Stimulated activated CD4-positive, alpha-beta T cell treated with anti-CD3 and anti-CD28 coated beads, Interleukin-2, amount 100 ng/mL, for 48 hours (primary cell): Measurements from ENCODE around the gene C4BPB.
A peak's percentile ranks its signal among the peaks of the same experiment; 100 is the strongest.
"Not testable (repeated sequence)": the region's sequence is repeated elsewhere in the genome, so short reads cannot be mapped to it uniquely, and the experiment has no call there.

ENCODE experiments used
- DNase-seq, 2 donors: peaks; one replicate each; pipeline ENCODE4 v3.0.0-alpha.2; 2020

Gene C4BPB

DNA sequence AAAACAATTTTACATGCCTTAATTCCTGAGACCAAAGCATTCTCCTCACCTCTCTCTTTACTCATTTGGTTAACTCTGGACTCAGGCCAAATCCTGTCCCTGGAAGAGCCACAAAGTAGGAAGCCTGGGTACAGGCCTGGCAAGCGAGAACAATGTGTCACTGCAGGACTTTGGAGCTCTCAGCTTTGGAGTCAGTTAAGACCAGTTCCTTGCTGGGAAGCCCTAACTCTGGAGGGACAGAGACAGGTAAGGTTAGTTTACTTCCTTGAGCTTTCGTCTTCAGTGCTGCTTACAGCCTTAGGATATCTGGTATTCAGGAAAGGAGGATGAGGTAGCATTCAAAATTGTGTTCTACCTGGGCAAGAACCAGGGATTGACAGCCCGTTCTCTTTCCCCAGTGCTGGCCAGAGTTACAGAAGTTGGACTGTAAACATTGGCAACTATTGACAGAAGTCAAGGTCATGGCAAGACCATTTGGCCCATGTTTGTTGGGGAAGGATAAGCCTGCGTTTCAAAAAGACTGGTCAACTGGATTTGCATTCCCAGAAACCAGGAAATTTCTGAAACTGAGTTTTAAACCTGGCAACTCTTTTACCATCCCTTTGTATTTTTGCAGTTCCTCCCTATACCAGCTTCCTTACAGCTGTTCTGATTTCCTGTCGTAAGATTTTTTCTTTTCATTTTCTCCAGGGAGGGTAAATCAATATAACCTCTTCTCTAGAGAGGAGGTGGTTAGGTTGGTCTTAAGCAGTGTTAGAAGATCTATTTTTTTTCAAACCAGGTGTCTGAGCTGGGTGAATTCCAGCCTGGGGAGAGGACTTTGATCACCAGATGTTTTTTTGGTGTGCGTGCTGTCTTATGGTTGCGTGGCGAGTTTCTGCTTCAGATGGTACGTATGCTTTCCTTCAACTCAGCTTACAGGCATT is at the start of gene C4BPB:
Gene C4BPB (plus strand): TSS at position 160 of the 926 bp plus-strand sequence. CDS start 672 bp downstream, at position 832.
- no peak for DNase-seq

DNA sequence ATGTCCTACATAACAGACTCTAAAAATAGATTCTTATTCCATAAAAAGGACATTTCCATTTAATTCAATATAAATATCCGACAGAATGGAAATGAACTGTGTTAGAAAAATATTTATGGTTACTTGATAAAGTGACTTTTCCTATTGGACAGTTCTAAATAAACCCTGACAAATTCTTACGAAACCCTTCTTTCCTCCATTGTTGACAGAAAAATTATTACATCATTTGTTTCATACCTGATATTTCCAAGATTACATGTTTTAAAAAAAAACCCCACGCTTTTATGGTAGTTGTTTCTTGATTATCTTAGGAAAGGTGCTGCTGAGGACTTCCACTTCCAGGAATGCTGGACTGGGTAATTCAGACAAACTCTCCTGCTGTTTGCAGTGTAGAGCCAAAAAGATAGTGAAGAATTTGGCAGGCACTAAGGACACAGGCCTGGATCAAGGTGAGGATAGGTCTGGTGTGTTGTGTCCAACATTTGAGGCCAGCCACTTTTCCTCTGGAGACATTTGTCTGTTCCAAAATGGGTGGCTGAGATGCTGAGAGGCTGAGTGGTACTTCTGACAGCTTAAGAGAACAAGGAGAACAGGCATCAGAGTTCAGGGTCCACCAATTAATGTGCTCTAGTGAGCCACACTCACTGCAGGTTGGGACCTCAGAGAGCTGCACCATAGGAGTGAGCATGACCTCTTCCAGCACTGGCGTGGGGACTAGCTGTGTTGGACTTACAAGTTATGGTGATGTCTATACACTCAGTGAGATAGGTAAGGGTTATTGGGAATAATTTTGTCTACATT is 49.1 kb upstream of the C4BPB start:
- no peak for DNase-seq

DNA sequence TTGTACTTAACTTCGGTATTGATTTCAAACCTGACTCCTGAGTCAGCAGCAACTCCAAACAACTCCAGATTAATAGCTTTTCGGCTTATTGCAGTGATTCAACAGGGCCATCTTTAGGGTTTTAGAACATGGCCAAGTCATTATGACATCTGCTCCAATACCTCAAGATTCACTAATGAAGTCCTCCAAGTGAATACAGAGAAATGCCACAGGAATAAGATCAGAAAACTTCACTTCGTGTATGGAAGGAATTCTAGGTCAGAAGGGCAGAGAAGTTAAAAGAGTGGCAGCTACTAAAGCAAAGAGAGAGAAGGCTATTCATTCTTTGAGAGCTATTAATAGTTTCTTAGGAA is 48.5 kb upstream of the C4BPB start:
- no peak for DNase-seq

GRCh38 chr1:207041397-207041796 is 47.3 kb upstream of the C4BPB start:
- not testable (repeated sequence) for DNase-seq

- no peak for DNase-seq
Observed at GRCh38 chr1:207045453-207045852, 43.2 kb upstream of the C4BPB start.

DNA sequence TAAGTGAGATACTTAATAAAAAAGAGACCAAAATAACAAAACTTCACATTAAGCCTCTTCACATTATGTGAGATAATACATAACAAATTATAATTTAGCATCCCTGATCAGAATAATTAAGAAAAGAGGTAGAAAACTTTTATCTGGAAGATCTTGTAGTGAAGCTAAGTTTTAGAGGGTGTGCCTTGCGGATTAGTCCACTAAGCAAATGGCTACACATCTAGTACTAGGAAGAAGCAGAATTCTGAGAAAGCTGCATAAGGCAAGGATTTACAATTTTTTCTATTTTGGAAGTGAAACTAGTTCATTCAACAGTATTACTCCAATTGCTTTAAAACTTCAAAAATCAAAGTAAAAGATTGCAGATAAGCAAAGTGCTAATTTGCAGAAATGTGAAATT is 41.2 kb upstream of the C4BPB start:
- no peak for DNase-seq

- no peak for DNase-seq
Observed at GRCh38 chr1:207048041-207048440, 40.6 kb upstream of the C4BPB start.

DNA sequence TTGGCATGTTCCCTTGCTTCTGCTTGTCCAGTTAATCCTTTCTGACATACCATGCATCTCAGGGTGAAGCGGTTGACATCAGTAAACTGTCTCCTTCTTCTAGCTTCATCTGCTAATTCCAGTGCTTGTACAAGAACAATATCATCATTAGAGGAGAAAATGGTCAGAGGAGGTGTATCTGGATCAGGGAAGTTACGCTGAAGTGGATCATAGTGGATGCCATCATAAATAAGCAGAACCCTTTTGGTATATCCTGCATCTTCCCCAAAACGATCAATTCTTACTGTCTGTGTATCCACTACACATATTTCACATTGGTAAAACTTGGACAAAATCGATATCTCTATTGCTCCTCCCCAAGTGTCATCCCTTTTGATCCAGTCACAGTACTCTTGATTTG is 39.6 kb upstream of the C4BPB start:
- DNase-seq, result no peak

- DNase-seq, result no peak
Observed at GRCh38 chr1:207049514-207049913, 39.1 kb upstream of the C4BPB start.

DNA sequence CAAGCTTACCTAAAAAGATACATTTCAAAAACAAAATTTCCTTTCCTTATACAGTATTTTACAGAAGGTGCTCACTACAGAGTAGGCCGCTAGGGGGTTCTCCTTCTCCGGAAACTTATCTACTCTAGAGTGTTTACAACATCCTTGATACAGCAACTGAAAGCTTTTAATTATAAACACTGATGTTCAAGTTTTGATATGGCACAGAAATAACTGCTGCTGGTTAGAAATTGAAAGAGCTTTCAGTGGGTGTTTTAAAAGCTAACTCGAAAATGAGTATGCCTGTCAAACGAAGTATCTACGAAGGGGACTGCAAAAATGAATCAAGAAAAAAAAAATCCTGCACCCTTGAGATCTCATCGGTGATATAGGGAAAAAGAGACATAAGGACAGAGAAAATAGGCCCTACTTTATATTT is 38.7 kb upstream of the C4BPB start:
- DNase-seq, result peak; percentile 26 to 44

- DNase-seq, result peak; percentile 86 to 90
Observed at GRCh38 chr1:207050480-207051190, 38.0 kb upstream of the C4BPB start.

DNA sequence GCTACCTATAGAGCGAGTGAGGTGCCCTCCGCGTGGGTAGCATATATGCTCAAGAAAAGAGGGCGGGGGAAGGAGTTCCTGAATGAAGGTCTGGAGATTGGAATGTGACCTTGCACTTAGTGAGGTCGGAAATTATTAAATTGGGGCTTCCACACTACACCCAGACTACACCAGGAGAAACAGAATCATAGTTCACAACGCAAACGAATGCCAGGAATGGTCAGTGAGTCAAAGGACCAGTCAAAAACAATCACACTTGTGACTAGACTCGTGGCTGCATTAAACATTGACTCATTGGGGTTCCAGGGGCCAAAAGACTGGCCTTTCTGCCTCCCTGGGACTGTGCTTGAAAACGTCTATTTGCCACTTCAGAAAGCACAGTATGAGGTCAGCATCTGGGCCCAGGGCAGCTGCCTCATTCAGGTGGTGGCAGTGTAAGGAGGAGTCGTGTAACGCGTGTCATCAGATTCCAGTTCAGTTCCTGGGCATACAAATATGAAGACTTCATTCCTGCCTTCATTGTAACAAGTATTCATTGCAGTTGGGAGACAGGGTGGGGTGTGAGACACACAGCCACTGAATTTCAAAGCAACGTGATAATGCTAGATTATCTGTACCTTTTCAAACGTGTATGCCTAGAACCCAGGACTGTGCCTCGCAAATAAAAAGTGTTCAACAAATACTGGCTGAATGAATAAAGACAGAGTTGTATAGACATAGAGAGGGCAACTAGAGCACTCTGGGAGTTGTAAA is 37.3 kb upstream of the C4BPB start, which contains the start of gene YOD1:
Gene YOD1 (minus strand): TSS at position 18 of the 753 bp plus-strand sequence. CDS start 178 bp downstream, outside the sequence.
- DNase-seq, result no peak

DNA sequence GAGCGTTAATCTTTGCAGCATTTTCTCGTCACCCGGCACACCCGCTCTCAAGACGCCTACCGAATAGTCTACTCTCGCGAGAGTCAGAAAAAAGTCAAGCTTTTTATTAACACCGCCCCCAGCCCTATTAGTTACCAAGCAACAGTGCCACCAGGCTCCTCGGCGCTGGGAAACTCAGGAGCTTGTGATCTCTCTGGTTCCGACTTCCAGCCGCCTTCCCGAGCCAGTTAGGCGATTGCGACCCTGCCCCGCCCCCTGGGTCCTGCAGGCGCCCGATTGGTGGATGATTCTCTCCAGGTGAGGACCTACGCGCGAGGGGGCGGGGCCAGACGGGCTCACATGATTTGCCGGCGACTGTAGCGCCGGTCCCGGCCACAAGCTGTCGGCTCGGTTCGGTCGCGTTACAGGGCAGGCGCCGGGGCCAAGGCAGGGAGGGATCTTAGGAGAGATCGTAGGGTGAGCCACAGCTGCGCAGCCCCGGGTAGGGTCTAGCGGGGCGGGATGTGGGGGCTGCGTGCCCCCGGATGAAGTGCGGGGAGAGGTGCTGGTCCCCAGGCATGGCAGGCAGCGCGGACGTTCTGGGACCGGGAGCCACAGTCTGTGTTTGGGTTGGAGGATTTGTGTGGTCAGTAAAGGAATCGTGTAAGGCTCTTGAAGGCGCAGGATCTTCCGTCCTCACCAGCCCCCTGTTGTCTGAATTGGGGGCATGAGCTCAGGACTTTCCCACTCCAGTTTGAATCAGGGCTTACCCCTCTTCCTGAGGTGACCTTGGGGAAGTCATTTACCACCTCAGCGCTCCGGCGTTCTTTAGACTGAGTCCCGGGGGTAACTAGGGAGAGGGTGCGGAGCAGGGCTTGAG is 35.5 kb upstream of the C4BPB start, which contains the start of gene PFKFB2:
Gene PFKFB2 (plus strand): TSS at position 365 of the 859 bp plus-strand sequence. CDS start 1,443 bp downstream, outside the sequence.
- peak; percentile 90 to 91 for DNase-seq

DNA sequence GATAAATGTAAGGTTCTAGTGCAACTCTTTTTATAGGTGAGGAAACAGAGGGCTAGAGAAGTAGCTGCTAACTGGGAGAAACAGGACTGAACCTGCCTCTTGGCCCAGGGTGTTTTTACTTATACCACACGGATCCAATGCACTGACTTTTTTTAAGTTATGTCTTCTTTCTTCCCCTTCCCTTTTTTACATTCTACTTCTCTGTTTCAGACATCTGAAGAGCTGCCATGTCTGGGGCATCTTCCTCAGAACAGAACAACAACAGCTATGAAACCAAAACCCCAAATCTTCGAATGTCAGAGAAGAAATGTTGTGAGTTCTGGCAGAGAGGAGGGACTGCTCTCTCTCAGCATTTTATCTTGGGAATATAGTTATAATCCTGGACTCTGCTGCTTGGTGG is 34.2 kb upstream of the C4BPB start:
- DNase-seq, result no peak

DNA sequence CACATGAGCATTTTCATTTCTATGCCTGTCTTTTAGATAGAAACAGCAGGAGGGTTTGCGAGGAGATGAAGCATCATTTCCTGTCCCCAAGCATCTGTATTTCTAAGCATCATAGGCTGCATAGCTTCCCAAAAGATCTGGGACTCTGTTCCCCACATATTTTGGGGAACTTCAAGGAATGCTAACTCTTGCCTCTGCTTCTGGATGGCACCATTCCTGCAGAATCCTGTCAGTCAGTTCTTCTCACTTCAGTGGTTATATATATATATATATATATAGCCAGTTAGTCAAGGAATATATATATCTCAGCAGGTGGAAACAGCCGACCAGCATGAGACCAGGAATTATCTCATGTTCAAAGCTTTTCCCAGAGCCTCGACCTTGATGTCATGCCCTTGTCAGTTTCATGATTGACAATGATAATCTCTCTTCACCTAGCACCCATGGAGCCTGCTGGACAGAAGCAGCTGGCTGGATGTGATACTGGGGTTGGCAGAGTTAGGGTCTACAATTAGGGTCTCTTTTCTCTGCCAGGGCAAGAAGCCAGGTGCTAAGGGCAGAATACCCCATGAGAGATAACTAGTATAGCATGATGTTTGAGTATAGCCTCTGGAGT is 33.2 kb upstream of the C4BPB start:
- no peak for DNase-seq

DNA sequence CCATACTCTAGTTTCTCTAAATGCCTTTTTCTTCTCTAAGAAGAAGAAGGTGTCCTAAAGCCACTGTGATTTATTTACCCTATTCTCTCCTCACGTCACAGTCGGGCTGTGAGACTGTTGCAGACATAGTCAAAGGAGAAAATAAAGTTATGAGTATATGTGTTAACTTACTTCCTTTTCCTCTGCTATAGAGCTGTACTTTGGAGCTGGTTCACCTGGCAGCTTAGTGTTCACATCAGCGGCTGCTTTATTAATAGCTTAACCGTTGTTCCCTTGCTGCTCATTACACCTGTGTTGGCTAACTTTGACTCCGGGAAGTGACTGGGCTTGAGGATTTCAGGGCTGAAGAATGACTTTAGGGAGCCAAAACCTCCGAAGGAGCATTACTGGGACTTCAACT is 32.0 kb upstream of the C4BPB start:
- no peak for DNase-seq

GRCh38 chr1:207058252-207058651 is 30.4 kb upstream of the C4BPB start:
- DNase-seq, result no peak

DNA sequence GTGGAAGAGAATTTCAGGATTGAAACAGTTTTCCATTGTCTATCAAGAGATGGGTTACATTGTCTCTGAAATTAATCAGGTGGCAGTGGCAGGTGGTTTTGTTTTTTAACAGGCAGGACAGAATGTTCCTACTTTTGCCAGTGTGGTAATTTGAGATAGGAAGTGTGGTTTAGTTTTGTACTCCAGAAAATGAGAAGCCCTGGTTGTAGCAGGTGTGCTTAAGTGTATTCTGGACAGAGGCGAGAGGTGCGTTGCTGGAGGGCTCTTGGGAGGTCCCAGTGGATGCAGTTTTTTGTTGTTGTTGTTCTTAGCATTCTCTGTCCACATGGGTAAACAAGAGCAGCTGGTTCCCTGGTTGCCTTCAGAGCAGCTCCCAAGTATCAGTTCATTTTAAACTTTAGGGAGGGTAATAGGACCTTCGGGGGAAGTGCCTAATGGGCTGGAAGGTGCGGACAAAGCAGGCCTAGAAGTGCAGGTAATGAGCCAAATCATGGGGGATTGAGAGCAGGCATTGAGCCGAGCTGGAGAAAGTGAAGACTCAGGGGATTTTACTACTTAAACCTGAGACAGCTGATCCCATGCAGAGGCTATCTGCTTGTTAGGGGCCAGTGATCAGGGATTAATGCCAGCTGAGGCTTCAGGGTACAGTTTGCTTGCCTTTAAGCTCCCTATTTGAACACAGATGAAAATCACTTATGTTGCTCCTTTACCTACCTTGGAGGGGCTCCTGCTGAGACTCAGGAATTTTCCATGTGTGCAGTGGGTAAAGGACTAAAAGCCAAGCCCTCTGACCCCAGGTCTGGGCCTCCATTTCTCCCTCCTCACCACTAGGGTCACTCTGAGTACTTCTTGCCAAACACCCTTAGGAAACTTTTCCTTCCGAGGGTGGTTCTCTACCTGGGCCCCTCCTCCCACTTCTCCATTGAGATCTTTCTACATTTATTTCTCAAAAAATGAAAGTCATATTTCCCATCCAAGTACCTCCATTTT is 29.5 kb upstream of the C4BPB start:
- DNase-seq, result no peak

DNA sequence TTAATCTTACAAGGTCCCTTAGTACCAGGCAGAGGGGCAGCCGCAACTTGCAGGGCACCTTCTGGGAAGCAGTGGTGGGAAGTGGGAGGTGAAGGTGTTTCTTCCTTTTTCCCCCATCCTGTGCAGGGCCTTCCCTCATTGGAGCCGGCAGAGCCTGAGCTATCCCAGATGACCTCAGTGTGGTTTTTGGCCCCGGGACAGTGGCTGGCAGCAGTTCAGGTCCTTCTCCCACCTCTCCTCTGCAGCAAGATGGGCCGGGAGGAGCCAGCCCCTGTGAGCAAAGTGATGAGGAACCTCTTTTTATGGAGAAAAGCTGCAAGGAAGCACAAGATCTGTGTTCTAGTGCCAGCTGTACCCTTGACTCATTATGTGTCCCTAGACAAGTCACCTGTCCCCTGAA is 28.8 kb upstream of the C4BPB start:
- DNase-seq, result no peak
